Adrenal gland (tissue), 12 donors: Measurements from ENCODE around the gene ARHGEF40. TPM values are rescaled to one million over a fixed set of nuclear protein-coding genes. Genes with fewer than 3 reads are reported as not detected.

Experiments
- DNase-seq, 7 donors: peaks; one replicate each; pipeline ENCODE4 v3.0.0-alpha.2; 2019 to 2020
- H3K27ac ChIP-seq, 5 donors: fragments of 200-600 bp; sonication (generic) in 4 of 5; 1 replicate in 3 of 5; 2 replicates in 2 of 5; pipeline versions ENCODE4 v1.5.1 to v1.8.0; 2016 to 2020; ENCODE audit warnings: mild to moderate bottlenecking in 1 of 5
- H3K27me3 ChIP-seq: fragments of 200-600 bp; 2 replicates; pipeline ENCODE4 v1.8.0; 2021
- H3K36me3 ChIP-seq, 2 donors: fragments of 200-600 bp; replicated peaks in 1 of 2; 1 replicate in 1 of 2; 2 replicates in 1 of 2; pipeline versions ENCODE4 v1.5.1 to v1.8.0; 2018 to 2022
- H3K4me1 ChIP-seq, 2 donors: fragments of 200-600 bp; replicated peaks in 1 of 2; 1 replicate in 1 of 2; 2 replicates in 1 of 2; pipeline versions ENCODE4 v1.5.1 to v1.8.0; 2018 to 2021
- H3K4me3 ChIP-seq, 4 donors: fragments of 200-600 bp; sonication (generic) in 3 of 4; one replicate each; pipeline ENCODE4 v1.5.1; 2016 to 2018
- H3K9me3 ChIP-seq, 3 donors: fragments of 200-600 bp; sonication (generic) in 1 of 3; replicated peaks in 1 of 3; 1 replicate in 2 of 3; 2 replicates in 1 of 3; pipeline versions ENCODE4 v1.5.1 to v1.8.0; 2016 to 2021
- POLR2A ChIP-seq, 2 donors: fragments of 450-650 bp; IDR thresholded peaks; one replicate each; pipeline ENCODE4 v1.6.1; 2017; ENCODE audit warnings: antibody characterized with exemption in 2 of 2, mild to moderate bottlenecking in 2 of 2, moderate library complexity in 1 of 2
- WGBS, 4 donors: extraction: QIAGEN DNeasy Blood & Tissue Kit in 2 of 4; methylation state at CpG; one replicate each; pipeline versions ENCODE4 v1.1.5 to v1.1.7; 2013 to 2017; 5-methylcytosine and 5-hydroxymethylcytosine counted together
- intact Hi-C, 2 donors: fragments of 100-400 bp; cut with DNase I; formaldehyde crosslinking; loops; one replicate each; pipeline versions ENCODE4 v1.14.1 to v1.15.0; 2022 to 2023
- polyA plus RNA-seq, 3 donors: library from polyadenylated mRNA; stranded (reverse); fragments of 200-250 nt in 2 of 3; fragments of 350-450 nt in 1 of 3; fragmentation: Illumina TruSeq in 1 of 3; extraction: RNeasy Lipid Tissue Mini Kit (QIAGEN cat#74804) in 1 of 3; gene quantifications; one replicate each; pipeline ENCODE4 v1.2.3, GENCODE V29; 2013 to 2014
- total RNA-seq, 9 donors: library from RNA; depleted of rRNA in 4 of 9; stranded (reverse); fragments of >200 nt in 4 of 9; fragments of 120-200 nt in 1 of 9; fragmentation: NEBNext Ultra II Directional in 1 of 9; extraction: Animal tissue kit (Norgen Biotek cat#: 25700) in 1 of 9; gene quantifications; one replicate each; pipeline versions ENCODE4 v1.1.0 to v1.2.4, GENCODE V29; 2013 to 2023
- TF ChIP-seq, protein P1 (sequence below), 6 experiments: fragments of 450-650 bp in 4 of 6; fragments of 200-600 bp in 2 of 6; sonication (generic) in 1 of 6; IDR thresholded peaks; 1 replicate in 5 of 6; 2 replicates in 1 of 6; pipeline versions ENCODE4 v1.5.1 to v1.8.0; 2016 to 2021; ENCODE audit warnings: antibody characterized with exemption in 6 of 6, mild to moderate bottlenecking in 2 of 6, moderate library complexity in 1 of 6
- donor health status: healthy with polysubstance abuse.
- donor health status: Bipolar disorder and iron deficiency.
- donor health status: DM: yes; HTN: yes; CAD: no.
- donor health status: DM: no; HTN: no; CAD: no.
- donor health status: DM: no; HTN: no; CAD: no.
- donor health status: DM: yes; HTN: yes; CAD: no.

Gene ARHGEF40
- total and polyA plus RNA-seq, 12 donors: 48.7 to 258 (median 134) TPM

DNA sequence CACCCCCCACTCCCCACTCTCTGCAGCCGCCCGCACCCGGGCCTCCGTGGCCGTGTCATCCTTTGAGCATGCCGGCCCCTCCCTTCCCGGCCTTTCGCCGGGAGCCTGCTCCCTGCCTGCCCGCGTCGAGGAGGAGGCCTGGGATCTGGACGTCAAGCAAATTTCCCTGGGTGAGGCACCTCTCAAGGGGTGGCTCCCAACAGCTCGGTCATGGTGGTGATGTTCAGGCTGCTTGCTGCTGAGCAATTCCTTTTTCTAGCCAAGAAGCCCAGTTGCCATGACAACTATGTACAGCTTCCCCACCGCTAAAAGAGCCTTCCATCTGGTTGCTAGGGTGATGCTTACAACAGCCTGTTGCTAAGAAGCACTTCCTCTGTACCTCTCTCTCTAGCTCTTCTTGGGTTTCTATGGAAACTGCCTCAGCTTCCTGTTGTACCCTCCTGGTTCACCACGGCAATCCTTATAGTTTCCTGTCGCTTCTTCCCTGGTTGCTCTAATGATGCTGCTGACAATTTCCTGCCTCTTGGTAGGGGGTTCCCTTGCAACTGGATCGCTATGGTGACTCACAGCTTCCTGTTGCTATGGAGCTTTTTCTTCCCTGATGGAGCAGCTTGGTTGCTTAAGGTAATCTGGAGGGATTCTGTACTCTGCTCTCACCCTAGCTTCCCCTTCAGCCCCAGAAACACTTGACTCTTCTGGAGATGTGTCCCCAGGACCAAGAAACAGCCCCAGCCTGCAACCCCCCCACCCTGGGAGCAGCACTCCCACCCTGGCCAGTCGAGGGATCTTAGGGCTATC, 17.4 kb downstream of the ARHGEF40 start:
- H3K9me3 ChIP-seq: no peaks in the 10 kb centered on the region
- peak overlapping the region in 3 of 5 donors; percentile 9 to 47 (median 44) for H3K27ac ChIP-seq
- peak in 5 of 7 donors; percentile 41 to 76 (median 51) for DNase-seq
- peaks cover 0 to 94% of the 10 kb centered on the region in 2 donors for H3K36me3 ChIP-seq
- H3K4me3 ChIP-seq: no peak overlapping the region
- peaks cover 0 to 15% of the 10 kb centered on the region in 2 donors for H3K4me1 ChIP-seq
- 29 to 33% (median 30%) methylated on average over 6 to 19 of the region's 19 CpGs for WGBS, 4 donors
- H3K27me3 ChIP-seq: no peaks in the 10 kb centered on the region
- TF ChIP-seq, protein P1, sequence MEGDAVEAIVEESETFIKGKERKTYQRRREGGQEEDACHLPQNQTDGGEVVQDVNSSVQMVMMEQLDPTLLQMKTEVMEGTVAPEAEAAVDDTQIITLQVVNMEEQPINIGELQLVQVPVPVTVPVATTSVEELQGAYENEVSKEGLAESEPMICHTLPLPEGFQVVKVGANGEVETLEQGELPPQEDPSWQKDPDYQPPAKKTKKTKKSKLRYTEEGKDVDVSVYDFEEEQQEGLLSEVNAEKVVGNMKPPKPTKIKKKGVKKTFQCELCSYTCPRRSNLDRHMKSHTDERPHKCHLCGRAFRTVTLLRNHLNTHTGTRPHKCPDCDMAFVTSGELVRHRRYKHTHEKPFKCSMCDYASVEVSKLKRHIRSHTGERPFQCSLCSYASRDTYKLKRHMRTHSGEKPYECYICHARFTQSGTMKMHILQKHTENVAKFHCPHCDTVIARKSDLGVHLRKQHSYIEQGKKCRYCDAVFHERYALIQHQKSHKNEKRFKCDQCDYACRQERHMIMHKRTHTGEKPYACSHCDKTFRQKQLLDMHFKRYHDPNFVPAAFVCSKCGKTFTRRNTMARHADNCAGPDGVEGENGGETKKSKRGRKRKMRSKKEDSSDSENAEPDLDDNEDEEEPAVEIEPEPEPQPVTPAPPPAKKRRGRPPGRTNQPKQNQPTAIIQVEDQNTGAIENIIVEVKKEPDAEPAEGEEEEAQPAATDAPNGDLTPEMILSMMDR (IDR thresholded peaks at IDR 0.05): no peak
- no peak for TF ChIP-seq POLR2A (IDR thresholded peaks at IDR 0.05)
- intact Hi-C loops: no loop called here

DNA sequence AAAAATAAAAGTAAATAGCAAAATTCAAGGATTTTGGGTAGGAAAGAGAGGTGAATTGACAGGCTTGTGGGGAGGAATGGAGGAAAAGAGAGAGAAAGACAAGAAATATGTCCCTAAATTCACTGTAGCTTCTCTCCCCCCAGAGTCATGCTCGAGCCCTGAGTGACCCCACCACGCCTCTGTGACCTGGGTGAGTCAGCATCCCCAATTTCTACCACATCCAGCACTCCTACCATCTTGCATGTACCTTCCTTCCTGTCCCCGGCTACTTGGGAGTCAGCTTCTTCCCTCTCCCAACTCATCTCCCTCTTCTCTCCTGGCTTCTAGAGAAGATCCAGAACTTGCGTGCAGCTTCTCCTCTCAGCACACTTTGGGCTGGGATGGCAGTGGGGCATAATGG, 18.6 kb downstream of the ARHGEF40 start:
- peak overlapping the region in 1 of 5 donors; percentile 17 for H3K27ac ChIP-seq
- H3K4me3 ChIP-seq: no peak overlapping the region
- no peak for TF ChIP-seq POLR2A (IDR thresholded peaks at IDR 0.05)
- TF ChIP-seq, protein P1 (IDR thresholded peaks at IDR 0.05): no peak
- intact Hi-C loops: no loop called here
- peaks cover 0 to 14% of the 10 kb centered on the region in 2 donors for H3K4me1 ChIP-seq
- 53 to 76% (median 65%) methylated on average over 4 of the region's 4 CpGs for WGBS, 4 donors
- peak in 2 of 7 donors; percentile 17 to 43 for DNase-seq
- no peaks in the 10 kb centered on the region for H3K27me3 ChIP-seq
- H3K36me3 ChIP-seq: peaks cover 0 to 92% of the 10 kb centered on the region in 2 donors
- H3K9me3 ChIP-seq: no peaks in the 10 kb centered on the region

DNA sequence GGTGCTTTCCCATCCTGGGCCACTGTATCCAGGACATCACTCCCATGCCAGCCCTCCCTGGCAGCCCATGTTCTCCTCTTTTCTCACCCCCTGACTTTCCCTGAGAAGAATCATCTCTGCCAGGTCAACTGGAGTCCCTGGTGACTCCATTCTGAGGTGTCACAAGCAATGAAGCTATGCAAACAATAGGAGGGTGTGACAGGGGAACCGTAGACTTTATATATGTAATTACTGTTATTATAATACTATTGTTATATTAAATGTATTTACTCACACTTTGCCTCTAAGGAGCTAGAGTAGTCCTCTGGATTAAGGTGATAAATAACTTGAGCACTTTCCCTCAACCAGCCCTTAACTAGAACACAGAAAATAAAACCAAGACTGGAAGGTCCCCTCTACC, 19.2 kb downstream of the ARHGEF40 start:
- peaks cover 0 to 86% of the 10 kb centered on the region in 2 donors for H3K36me3 ChIP-seq
- peaks cover 2 to 16% of the 10 kb centered on the region in 2 donors for H3K4me1 ChIP-seq
- peak overlapping the region in 1 of 5 donors; percentile 17 for H3K27ac ChIP-seq
- TF ChIP-seq, protein P1 (IDR thresholded peaks at IDR 0.05): no peak
- TF ChIP-seq POLR2A (IDR thresholded peaks at IDR 0.05): no peak
- 62 to 76% (median 67%) methylated on average over 1 of the region's 1 CpG for WGBS, 4 donors
- no peaks in the 10 kb centered on the region for H3K9me3 ChIP-seq
- no peak for DNase-seq
- intact Hi-C loops: no loop called here
- no peaks in the 10 kb centered on the region for H3K27me3 ChIP-seq
- no peak overlapping the region for H3K4me3 ChIP-seq

DNA sequence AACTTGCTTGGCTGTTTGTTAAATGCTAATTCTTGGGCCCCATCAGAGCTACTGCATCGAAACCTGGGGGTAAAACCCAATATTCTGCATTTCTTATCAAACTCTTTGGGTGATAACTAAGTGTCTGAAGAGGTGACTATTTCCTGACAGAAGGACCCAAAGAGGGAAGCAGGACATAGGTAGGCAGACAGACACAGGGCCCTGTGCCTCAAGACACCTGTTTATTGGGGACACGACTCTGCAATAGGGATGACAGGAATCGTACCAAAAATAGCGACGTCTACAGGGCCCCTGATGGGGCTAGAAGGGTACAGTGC, 19.7 kb downstream of the ARHGEF40 start:
- H3K27ac ChIP-seq: peak overlapping the region in 2 of 5 donors; percentile 41 to 48
- 69 to 80% (median 72%) methylated on average over 5 of the region's 5 CpGs for WGBS, 4 donors
- H3K36me3 ChIP-seq: peaks cover 0 to 81% of the 10 kb centered on the region in 2 donors
- no peak for TF ChIP-seq POLR2A (IDR thresholded peaks at IDR 0.05)
- TF ChIP-seq, protein P1 (IDR thresholded peaks at IDR 0.05): no peak
- no peaks in the 10 kb centered on the region for H3K9me3 ChIP-seq
- DNase-seq: no peak
- no peaks in the 10 kb centered on the region for H3K27me3 ChIP-seq
- intact Hi-C loops: loop anchor here (5.0 kb wide), 2 partner anchors 68 to 73 kb away; no protein-coding TSS in a partner anchor
- H3K4me1 ChIP-seq: peaks cover 2 to 17% of the 10 kb centered on the region in 2 donors
- H3K4me3 ChIP-seq: no peak overlapping the region
